ENCODE results near the gene CT47C1. TPM values are rescaled to one million over a fixed set of nuclear protein-coding genes. Genes with fewer than 3 reads are reported as not detected.

CT47C1 gene
- total RNA-seq, 1 donor from 2014 or later: not detected

Other genes with a start within 250 kb of the CT47C1 start
- gene ZCCHC12, start 249.2 kb upstream of the CT47C1 start, total RNA-seq: 0.07 TPM in 1 of 2 replicates, not detected in the other
- 0.46 and 0.62 TPM in 2 replicates for gene LONRF3, start 98.4 kb upstream of the CT47C1 start, total RNA-seq
- gene KIAA1210, start 54.8 kb downstream of the CT47C1 start, total RNA-seq: not detected in 2 replicates
- 45.2 and 46.0 TPM in 2 replicates for gene PGRMC1, start 163.3 kb downstream of the CT47C1 start, total RNA-seq

Measured in activated T-helper 2 cell treated with anti-CD3 and anti-CD28 coated beads, Interferon-gamma antibody, Interleukin-2, Interleukin-4, amounts not matched to agents 10 μg/mL and 5 μg/mL and 100 μg/mL, durations not matched to agents 14 hours and 24 hours and 36 hours (primary cell).